Measurements from ENCODE around the gene STK32C. TPM values are rescaled to one million over a fixed set of nuclear protein-coding genes. Genes with fewer than 3 reads are reported as not detected.

STK32C gene
- total and polyA plus RNA-seq, 10 donors, result 9.6 to 27.8 (median 15.7) TPM

DNA sequence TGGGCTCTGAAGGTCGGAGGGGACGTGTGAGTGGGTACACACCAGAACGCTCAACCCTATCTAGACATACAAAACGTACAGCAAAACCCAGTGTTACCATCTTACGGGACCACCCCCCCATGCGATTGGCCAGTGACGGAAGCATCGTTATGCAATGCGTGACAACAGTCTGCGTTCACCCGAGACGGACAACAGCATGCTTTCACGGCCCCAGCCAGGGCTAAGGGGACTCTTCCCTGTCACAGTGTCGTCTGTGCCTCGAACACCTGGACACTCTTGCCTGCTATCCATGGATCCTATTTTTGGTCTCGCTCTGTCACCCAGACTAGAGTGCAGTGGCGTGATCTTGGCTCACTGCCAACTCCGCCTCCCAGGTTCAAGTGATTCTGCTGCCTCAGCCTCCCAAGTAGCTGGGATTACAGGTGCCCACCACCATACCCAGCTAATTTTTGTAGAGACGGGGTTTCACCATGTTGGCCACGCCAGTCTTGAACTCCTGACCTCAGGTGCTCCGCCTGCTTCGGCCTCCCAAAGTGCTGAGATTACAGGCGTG lies 97.7 kb downstream of the STK32C start:
- intact Hi-C loops (cut with DNase I; ENCODE audit: low total_unique reads), result no loop called here

DNA sequence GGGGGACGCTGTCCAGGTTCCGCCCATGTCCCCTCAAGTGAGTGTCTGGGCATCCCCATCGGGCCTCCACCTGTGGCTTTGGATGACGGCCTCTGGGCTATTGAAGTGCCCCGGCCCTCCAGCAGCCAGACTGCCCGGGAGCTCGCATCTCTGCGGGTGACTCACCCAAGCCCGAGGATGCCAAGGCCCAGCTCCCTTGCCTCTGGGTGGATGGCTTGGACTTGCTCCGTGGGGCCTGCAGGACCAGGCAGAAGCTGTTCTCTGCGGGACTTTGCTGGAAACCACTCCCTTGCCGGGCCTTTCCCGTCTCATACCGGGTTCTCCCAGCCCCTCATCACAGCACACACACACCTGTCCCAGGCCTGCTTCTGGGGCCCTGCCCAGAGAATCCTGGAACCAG lies 98.6 kb downstream of the STK32C start:
- intact Hi-C loops (cut with DNase I; ENCODE audit: low total_unique reads), result no loop called here
- H3K36me3 ChIP-seq, result peaks cover 0 to 25% (median 2%) of the 10 kb centered on the region in 6 donors
- H3K27me3 ChIP-seq (replicated peaks in 1 of 7), result no peaks in the 10 kb centered on the region
- no peak for DNase-seq
- H3K9me3 ChIP-seq, result peaks cover 0 to 17% (median 16%) of the 10 kb centered on the region in 8 donors
- WGBS, 5 donors, result 90 to 98% (median 97%) methylated on average over 9 to 14 of the region's 14 CpGs
- no peak for TF ChIP-seq POLR2A (IDR thresholded peaks at IDR 0.05)
- no peak for TF ChIP-seq POLR2AphosphoS5 (IDR thresholded peaks at IDR 0.05)
- TF ChIP-seq, protein P1, sequence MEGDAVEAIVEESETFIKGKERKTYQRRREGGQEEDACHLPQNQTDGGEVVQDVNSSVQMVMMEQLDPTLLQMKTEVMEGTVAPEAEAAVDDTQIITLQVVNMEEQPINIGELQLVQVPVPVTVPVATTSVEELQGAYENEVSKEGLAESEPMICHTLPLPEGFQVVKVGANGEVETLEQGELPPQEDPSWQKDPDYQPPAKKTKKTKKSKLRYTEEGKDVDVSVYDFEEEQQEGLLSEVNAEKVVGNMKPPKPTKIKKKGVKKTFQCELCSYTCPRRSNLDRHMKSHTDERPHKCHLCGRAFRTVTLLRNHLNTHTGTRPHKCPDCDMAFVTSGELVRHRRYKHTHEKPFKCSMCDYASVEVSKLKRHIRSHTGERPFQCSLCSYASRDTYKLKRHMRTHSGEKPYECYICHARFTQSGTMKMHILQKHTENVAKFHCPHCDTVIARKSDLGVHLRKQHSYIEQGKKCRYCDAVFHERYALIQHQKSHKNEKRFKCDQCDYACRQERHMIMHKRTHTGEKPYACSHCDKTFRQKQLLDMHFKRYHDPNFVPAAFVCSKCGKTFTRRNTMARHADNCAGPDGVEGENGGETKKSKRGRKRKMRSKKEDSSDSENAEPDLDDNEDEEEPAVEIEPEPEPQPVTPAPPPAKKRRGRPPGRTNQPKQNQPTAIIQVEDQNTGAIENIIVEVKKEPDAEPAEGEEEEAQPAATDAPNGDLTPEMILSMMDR (IDR thresholded peaks at IDR 0.05 in 8 of 11, conservative IDR thresholded peaks at IDR 0.05 in 3 of 11), result no peak
- no peak overlapping the region for H3K4me3 ChIP-seq
- H3K27ac ChIP-seq, result no peak overlapping the region
- no peaks in the 10 kb centered on the region for H3K4me1 ChIP-seq

More for the DNA sequence above, 97.7 kb downstream of the STK32C start:
- no peak for TF ChIP-seq POLR2A (IDR thresholded peaks at IDR 0.05)
- no peak for TF ChIP-seq POLR2AphosphoS5 (IDR thresholded peaks at IDR 0.05)
- TF ChIP-seq, protein P1 (IDR thresholded peaks at IDR 0.05 in 8 of 11, conservative IDR thresholded peaks at IDR 0.05 in 3 of 11), result no peak
- no peak overlapping the region for H3K27ac ChIP-seq
- peaks cover 0 to 25% (median 2%) of the 10 kb centered on the region in 6 donors for H3K36me3 ChIP-seq
- H3K4me3 ChIP-seq, result no peak overlapping the region
- no peaks in the 10 kb centered on the region for H3K27me3 ChIP-seq (replicated peaks in 1 of 7)
- H3K9me3 ChIP-seq, result peaks cover 0 to 26% (median 24%) of the 10 kb centered on the region in 8 donors
- H3K4me1 ChIP-seq, result no peaks in the 10 kb centered on the region
- 88 to 94% (median 93%) methylated on average over 23 of the region's 23 CpGs for WGBS, 5 donors
- DNase-seq, result no peak

DNA sequence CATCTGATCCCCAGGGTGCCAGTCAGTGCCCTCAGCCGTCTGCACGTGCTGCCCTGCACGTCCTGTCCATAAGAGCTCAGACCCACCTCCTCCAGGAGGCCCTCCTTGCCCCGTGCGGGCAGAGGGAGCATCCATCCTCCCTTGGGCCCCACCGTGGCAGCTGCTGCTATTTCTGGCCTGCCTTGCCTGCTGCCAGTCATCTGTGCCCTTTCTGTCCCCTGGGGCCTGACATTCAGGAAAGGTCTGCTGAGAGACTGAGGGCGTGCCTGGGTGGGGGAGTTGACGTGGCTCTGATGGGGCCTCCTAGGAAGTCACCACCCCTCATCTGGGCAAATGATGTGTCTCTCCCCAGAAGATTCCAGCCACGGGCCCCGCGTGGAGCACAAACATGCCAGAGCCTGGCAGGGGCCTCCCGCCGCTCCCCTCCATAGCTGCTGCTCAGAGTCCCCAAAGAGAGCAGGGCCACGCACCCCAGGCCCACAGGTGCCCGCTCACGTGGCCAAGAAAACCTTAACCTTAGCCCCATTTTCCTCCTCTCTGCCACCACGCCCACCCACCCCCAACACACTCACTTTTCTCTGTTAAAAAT lies 99.2 kb downstream of the STK32C start:
- H3K4me3 ChIP-seq, result no peak overlapping the region
- H3K36me3 ChIP-seq, result peaks cover 0 to 24% (median under 1%) of the 10 kb centered on the region in 6 donors
- intact Hi-C loops (cut with DNase I; ENCODE audit: low total_unique reads), result no loop called here
- TF ChIP-seq POLR2AphosphoS5 (IDR thresholded peaks at IDR 0.05) (no peak), POLR2A (IDR thresholded peaks at IDR 0.05) (no peak)
- TF ChIP-seq, protein P1 (IDR thresholded peaks at IDR 0.05 in 8 of 11, conservative IDR thresholded peaks at IDR 0.05 in 3 of 11), result no peak
- H3K4me1 ChIP-seq, result no peaks in the 10 kb centered on the region
- DNase-seq, result no peak
- H3K27ac ChIP-seq, result no peak overlapping the region
- peaks cover 0 to 11% (median 10%) of the 10 kb centered on the region in 8 donors for H3K9me3 ChIP-seq
- H3K27me3 ChIP-seq (replicated peaks in 1 of 7), result no peaks in the 10 kb centered on the region
- 78 to 86% (median 81%) methylated on average over 16 to 17 of the region's 17 CpGs for WGBS, 5 donors

All from spleen (tissue), 11 donors.